LoVo (cell line): Measurements from ENCODE around the gene HRH4.

Experiments
- DNase-seq: peaks from one replicate; pipeline ENCODE4 v3.0.0-alpha.2; 2016; ENCODE audit warnings: low spot score

HRH4 gene

GRCh38 chr18:24466771-24467170 is 6.3 kb downstream of the HRH4 start:
- no peak for DNase-seq

GRCh38 chr18:24470022-24470618 is 9.7 kb downstream of the HRH4 start:
- DNase-seq = no peak

GRCh38 chr18:24470805-24471204 is 10.4 kb downstream of the HRH4 start:
- DNase-seq = no peak

GRCh38 chr18:24472591-24472990 is 12.2 kb downstream of the HRH4 start:
- no peak for DNase-seq

GRCh38 chr18:24474406-24474805 is 14.0 kb downstream of the HRH4 start:
- no peak for DNase-seq

- no peak for DNase-seq
These were observed 15.6 kb downstream of the HRH4 start for GRCh38 chr18:24475926-24476589.

DNA sequence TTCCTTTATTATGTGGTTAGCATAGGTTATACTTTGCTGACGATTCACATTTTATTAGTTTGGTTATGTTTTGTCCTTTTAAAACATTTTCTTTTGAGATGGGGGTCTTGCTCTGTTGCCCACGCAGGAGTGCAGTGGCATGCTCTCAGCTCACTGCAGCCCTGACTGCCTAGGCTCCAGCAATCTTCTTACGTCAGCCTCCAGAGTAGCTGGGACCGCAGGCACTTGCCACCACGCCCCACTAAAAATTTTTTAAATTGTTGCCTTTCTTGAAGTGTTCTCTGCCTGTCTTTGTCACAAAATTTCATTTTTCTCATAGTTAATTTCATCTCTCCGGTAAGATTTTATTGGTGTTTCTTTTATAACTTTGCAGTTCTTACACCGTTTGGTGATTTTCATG is 18.9 kb downstream of the HRH4 start:
- no peak for DNase-seq

GRCh38 chr18:24482821-24483220 is 22.4 kb downstream of the HRH4 start:
- DNase-seq = no peak

GRCh38 chr18:24485681-24486080 is 25.2 kb downstream of the HRH4 start:
- no peak for DNase-seq

- no peak for DNase-seq
These were observed 26.2 kb downstream of the HRH4 start for GRCh38 chr18:24486684-24487083.

DNA sequence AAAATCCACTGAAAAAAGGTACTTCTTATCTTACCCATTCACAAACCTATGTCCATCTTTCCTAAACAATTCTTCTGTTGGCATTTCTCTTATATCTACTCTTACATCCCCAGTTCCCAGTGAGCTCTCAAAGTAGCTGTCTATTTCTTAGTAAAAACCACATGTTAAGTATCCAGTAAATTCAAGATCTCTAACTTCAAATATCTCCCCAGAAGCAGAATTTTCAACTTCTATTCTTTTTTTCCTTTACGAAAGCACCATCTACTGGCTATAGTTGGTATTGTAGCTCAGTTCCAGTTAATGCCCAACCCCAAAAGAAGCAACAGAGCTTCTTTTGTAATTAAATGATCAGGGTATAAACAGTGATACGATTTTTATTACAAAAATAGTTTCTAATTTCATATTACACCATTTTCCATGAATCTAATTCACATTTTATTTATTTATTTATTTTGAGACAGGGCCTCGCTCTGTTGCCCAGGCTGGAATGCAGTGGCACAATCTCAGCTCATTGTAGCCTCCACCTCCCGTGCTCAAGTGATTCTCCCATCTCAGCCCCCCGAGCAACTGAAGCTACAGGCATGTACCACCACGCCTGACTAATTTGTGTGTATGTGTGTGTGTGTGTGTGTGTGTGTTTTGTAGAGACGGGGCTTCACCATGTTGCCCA is 28.5 kb downstream of the HRH4 start:
- peak; percentile 31 for DNase-seq

DNA sequence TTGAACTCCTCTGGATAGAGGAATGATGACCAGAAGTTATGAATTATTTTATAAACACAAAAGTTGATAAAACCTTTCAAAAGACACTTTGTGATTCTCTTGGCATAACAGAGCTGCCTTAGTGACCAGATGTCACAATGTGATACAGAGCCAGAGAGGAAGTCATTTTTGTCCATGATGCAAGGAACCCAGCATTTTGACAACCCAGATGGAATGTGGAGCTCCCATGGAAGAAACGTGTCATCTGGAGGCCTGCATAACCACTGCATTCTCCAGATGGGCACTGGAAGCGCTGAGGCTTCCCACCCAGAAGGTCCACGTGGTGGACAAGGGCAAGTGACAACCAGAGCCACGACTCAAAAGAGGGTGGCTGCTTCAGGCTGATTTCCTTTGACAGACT is 30.1 kb downstream of the HRH4 start:
- DNase-seq = no peak

GRCh38 chr18:24491927-24492834 is 31.7 kb downstream of the HRH4 start:
- DNase-seq = no peak

- no peak for DNase-seq
These were observed 34.1 kb downstream of the HRH4 start for GRCh38 chr18:24494586-24494985.

GRCh38 chr18:24497031-24497754 is 36.8 kb downstream of the HRH4 start:
- no peak for DNase-seq

GRCh38 chr18:24499814-24500213 is 39.4 kb downstream of the HRH4 start:
- DNase-seq = no peak

DNA sequence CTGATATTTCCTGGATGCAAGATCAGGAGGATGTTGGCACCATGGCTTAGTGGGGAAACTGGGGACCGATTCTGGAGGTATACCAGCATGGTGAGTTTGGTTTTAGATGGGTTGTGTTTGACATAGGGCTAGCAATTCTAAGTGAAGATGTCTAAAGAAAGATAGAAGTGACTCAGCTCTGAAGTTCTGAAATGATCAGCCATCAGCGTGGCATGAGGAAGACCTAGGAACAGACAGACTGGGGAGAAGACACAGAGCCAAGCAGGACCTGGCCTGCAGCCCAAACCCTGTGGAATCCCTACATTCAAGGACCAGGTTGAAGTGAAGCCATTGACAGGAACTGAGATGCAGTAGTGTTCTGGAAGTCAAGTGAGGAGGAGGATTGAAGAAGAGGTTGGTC is 39.8 kb downstream of the HRH4 start:
- no peak for DNase-seq

DNA sequence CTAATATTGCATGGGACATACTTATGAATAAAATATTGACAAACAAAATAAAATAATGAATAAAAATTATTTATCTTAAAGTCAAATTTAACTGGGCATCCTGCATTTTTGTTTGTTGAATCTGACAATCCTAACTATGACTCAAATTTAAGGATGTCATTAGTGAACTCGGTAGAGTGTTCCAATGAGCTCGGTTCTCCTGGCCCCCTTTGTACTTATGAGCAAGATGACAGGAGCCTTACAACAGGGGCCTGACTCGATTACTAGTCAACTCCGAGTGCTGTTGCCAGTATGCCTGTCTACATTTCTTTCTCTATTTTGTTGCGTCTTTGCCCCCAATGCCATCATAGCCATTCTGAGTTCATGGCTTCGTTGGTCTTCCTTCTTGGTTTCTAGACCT is 40.3 kb downstream of the HRH4 start:
- no peak for DNase-seq

DNA sequence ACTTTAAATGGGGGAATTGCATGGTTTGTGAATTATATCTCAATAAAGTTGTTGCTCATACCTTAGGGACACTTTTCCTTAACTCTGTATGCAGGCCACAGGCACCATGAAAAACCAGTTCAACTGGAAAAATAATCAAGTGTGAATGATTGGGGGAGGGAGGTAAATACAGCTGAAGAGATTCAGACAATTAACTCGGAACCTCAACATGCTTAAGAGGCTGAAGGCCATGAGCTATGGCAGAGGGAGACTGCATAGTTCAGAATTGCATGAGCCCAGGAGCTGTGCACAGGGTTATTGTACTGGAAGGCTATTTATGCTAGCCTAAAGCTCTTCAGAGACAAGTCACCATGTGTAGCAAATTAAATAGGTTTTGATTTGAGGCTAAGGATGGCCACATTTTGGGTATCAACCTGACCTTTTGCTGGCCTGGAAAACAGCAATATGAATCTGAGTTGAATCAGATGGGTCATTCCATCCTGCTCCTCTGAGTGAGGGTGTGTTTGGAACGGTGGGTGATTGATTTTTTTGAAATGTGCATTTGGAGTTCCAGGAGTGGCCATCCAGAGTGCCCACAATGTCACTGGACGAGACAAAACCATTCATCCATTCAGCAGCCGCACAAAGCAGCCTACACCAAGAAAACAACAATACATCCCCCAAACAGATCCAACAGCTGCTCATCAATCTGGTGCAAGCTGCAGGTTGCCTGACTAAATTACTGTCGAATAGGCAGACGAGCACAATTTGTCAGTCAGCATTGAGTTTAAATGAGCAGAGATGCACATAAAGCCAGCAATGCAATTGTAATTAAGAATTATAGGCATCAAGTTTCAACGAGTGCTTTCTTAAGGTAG is 42.5 kb downstream of the HRH4 start:
- DNase-seq = no peak

- no peak for DNase-seq
These were observed 44.0 kb downstream of the HRH4 start for GRCh38 chr18:24504401-24504800.

- DNase-seq = no peak
These were observed 45.7 kb downstream of the HRH4 start for GRCh38 chr18:24506175-24506574.
